T-helper 2 cell treated with Interferon-gamma antibody and Interleukin-4, amounts not matched to agents 100 ng/mL and 5 ng/mL, for 36 hours (primary cell): ENCODE data around the gene FRMD8. TPM values are rescaled to one million over a fixed set of nuclear protein-coding genes. Genes with fewer than 3 reads are reported as not detected.

Experiments used
- intact Hi-C: fragments of 100-400 bp; cut with micrococcal nuclease; formaldehyde crosslinking; loops from one replicate; pipeline ENCODE4 v1.15.1; 2023
- total RNA-seq: library from RNA; stranded (reverse); gene quantifications from 2 replicates; pipeline ENCODE4 v1.2.3, GENCODE V29; 2022

Gene FRMD8, protein sequence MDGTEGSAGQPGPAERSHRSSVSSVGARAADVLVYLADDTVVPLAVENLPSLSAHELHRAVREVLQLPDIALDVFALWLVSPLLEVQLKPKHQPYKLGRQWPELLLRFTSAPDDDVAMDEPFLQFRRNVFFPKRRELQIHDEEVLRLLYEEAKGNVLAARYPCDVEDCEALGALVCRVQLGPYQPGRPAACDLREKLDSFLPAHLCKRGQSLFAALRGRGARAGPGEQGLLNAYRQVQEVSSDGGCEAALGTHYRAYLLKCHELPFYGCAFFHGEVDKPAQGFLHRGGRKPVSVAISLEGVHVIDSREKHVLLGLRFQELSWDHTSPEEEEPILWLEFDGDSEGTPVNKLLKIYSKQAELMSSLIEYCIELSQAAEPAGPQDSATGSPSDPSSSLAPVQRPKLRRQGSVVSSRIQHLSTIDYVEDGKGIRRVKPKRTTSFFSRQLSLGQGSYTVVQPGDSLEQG
- 51.7 and 54.1 TPM in 2 replicates for total RNA-seq

GRCh38 chr11:65386307-65387140 lies at the start of gene FRMD8:
FRMD8 (plus strand) TSS chr11:65386637; CDS start chr11:65387037, 400 bp downstream.
- intact Hi-C loops = no loop called here

DNA sequence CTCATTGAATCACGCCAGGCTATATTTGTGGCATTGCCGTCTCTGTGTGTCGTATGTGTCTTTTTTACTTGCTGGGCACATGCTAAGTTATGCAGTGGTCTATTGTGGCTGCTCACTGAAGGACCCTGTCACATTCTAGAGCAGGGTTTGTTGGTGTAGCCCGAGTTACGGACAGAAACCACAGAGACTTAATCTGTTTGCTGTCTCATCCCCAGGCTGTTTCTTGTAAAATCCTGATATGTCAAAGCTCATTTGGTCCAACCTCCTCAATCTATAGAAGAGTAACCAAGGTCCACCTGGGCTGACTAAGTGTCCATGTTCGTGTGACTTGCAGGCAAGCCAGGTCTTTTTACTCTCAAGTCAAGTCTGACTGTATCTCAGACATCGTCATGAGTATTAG lies 47.8 kb upstream of the FRMD8 start:
- intact Hi-C loops = no loop called here

GRCh38 chr11:65340226-65340625 lies 46.2 kb upstream of the FRMD8 start:
- intact Hi-C loops = no loop called here

- intact Hi-C loops = no loop called here
These were observed 44.6 kb upstream of the FRMD8 start for GRCh38 chr11:65341856-65342255.

DNA sequence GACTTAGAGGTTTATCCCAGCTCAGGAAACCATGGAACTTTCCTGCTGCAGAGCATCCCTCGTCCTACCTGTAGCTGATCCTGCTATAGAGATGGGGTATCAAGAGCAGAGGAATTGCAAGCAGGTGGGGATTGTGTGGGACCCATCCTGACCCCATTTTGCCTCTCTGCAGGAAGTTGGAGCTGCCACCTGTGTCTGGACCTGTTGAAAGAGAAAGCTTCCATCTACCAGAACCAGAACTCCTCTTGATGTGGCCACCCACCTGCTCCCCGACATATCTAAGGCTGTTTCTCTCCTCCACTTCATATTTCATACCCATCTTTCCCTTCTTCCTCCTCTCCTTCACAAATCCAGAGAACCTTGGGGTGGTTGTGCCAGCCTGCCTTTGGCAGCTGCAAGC lies 34.9 kb upstream of the FRMD8 start:
- intact Hi-C loops = no loop called here

GRCh38 chr11:65352783-65353182 lies 33.7 kb upstream of the FRMD8 start:
- intact Hi-C loops = no loop called here

DNA sequence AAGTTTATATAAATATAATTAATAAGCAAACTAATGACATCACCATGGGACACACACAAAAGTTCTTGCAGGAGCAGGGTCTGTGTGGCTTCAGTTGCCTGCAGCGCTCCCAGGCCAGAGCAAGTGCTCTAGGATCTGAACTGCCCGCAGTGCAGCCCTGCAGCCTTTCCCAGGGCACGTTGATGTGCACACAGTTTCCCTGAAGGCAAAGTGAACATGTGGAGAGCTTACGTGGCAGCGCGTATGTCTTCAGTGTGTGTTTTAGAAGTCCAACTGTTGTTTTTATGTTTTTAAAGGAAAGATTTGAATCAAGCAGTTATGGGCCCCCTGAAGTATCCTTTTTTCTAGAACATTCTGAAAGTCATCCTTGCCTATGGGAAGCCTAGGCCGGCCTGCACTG lies 33.1 kb upstream of the FRMD8 start:
- intact Hi-C loops = no loop called here

- intact Hi-C loops = no loop called here
These were observed 32.6 kb upstream of the FRMD8 start for GRCh38 chr11:65353900-65354264.

- intact Hi-C loops = no loop called here
These were observed 32.0 kb upstream of the FRMD8 start, which contains the start of gene TIGD3 for GRCh38 chr11:65354265-65355012. TIGD3 (plus strand) TSS chr11:65354751; CDS start chr11:65355809, 1,058 bp downstream.

DNA sequence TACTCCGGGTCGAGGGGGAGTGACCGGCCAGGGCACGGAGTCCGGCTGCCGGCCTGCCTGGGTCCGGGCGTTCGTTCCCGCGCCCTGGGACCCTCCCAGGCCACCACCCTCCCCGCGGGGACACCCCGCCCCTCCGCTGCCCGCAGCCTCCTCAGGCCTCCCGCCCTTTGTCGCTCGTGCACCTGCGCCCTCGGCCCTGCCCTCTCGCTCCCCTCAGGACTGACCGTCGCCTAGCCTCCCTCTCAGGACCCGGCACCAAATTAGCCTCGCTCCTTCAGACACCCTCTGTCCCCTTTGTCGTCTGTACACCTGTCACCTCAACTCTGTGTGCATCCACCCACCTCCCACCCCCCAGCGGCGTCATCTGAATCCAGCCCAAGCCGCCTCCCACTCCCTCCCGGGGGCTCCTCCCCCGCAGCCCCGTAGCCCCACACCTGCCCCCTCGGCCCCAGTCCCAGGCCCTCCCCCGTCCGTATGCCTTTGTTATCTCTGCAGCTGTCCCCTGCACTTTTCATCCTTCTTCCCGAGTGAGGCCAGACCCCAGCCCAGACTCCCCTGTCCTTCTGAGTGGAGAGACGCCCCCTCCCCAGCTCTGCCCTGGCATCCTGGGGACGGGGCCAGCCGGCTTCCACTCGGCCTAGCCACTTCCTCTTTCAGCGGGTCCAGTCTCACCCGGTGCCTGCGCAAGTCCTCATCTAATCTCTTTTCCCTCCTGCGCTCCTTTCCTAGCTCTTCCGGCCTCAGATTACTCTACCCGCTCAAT lies 31.2 kb upstream of the FRMD8 start:
- intact Hi-C loops = no loop called here

- intact Hi-C loops = no loop called here
These were observed 30.6 kb upstream of the FRMD8 start for GRCh38 chr11:65355776-65356393.

DNA sequence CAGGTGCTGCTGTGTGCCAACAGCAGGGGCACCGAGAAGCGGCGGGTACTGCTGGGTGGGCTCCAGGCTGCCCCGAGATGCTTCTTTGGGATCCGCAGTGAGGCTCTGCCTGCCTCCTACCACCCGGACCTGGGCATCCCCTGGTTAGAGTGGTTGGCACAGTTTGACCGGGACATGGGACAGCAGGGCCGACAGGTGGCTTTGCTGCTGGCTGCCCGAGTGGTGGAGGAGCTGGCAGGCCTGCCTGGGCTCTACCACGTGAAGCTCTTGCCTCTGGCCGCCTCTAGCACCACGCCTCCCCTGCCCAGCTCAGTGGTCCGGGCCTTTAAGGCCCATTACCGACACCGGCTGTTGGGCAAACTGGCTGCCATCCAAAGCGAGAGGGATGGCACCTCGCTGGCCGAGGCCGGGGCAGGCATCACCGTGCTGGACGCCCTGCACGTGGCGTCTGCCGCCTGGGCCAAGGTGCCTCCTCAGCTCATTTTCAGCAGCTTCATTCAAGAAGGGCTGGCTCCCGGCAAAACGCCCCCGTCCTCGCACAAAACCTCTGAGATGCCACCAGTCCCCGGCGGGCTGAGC lies 30.0 kb upstream of the FRMD8 start:
- intact Hi-C loops = no loop called here

DNA sequence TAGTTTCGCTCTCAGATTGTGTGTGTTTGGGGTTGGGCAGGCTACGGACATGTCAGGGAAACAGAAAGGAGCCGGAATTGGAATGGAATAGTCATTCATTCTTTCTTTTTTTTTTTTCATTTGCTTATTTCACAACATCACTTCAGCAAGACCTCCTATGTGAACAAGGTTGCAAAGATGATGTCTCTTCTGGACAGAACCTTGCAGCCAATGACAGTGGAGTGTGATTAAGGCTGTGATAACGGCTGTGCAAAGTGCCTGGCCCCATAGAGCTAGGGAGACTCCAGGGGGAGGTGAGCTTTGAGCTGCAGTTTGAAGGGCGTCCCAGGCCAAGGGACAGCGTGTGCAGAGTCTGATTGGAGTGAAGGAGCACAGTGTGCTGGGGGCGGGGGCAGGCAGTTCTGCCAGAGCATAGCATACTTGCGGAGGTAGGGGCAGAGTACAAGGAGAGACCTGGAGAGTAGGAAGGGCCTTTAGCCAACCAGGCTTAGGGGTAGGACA lies 28.5 kb upstream of the FRMD8 start:
- intact Hi-C loops = no loop called here

DNA sequence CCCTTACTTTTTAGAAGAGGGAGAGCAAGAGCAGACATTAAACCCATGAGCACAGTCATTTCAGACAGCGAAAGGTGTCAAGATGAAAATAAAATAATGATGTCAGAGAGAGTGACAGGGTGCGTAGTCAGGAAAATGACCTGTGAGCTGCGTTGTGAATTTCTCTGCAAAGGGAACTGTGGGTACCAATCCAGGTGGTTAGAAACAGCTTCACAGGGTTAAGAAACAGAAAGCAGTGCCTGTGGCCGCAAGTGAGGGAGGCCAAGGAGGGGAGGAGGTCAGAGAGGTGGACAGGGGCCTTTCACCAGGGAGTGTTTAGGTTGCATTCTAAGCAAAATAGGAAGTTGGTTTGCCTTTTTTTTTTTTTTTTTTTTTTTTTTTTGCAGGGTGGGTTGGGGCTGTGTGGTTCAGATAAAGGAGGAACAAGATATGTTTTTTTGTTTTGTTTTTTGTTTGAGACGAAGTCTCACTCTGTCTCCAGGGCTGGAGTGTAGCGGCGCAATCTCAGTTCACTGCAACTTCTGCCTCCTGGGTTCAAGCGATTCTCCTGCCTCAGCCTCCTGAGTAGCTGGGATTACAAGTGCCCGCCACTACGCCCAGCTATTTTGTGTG lies 24.0 kb upstream of the FRMD8 start:
- intact Hi-C loops = no loop called here

- intact Hi-C loops = no loop called here
These were observed 23.5 kb upstream of the FRMD8 start for GRCh38 chr11:65362966-65363365.

DNA sequence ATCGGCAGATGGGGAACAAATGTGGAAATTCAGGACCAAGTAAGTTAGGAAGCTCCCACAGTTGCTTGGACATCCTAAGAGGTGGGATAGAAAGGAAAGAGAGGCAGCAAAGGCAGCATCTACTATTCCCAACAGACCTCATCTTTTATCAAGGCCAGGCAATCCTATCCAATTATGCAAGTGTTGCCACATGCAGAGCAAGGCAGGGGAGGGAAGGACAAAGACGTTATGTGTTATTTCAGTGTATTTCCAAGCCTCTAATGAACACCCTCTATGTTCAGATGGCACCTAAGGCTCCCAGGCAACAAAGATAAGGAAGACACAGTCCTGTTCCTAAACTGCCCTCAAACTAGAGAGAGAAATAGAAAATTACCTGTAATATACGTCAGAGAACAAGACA lies 22.7 kb upstream of the FRMD8 start:
- intact Hi-C loops = no loop called here

- intact Hi-C loops = loop anchor here (1.0 kb wide), 1 partner anchor 144 kb away; no protein-coding TSS in a partner anchor
These were observed 20.1 kb upstream of the FRMD8 start for GRCh38 chr11:65366340-65366773.

DNA sequence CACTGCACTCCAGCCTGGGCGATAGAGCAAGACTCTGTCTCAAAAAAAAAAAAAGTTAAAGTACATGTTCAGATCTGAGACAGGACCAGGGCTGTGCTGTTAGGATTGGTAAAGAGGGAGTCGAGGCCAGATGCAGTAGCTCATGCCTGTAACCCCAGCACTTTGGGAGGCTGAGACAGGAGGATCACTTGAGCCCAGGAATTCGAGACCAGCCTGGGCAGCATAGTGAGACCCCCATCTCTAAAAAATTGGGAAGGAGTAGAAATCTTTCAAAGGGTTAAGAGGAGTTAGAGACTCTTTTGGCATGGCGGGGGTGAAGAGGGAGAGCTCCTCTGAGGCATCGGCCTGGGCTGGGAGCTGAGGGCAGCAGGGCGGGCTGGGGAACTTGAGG lies 15.8 kb upstream of the FRMD8 start:
- intact Hi-C loops = no loop called here

DNA sequence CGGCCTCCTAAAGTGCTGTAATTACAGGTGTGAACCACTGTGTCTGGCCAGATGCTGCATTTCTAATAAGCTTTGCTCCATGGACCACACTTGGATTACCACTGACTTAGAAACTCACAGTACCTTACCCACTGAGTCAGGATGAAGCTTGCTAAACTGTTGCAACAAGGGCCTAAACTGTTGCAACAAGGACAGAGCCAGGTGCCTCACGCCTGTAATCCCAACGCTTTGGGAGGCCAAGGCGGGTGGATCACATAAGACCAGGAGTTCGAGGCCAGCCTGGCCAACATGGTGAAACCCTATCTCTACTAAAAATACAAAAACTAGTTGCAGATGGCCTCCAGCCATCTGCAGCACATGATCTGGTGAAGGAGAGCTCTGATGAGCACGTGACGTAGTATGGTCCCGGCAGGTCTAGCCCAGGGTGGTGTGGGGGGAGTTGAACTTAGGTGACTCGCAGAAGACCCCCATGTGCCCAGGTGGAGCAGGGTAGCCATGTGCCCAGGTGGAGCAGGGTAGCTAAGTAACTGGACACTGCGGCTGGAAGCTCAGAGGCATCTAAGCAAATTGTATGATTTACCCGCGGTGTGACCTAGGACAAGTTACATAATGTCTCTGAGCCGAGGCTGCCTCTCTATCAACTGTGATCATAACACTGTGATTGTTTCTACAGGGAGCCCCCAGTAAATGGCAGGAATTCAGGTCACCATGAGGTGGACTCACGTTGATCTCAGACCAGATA lies 12.4 kb upstream of the FRMD8 start:
- intact Hi-C loops = no loop called here
